ENCODE results near the gene KIFAP3.

GRCh38 chr1:170001266-170001665 is 73.2 kb downstream of the KIFAP3 start:
- no peak for TF ChIP-seq CTCF (IDR thresholded peaks at IDR 0.05)
- no peak for TF ChIP-seq POLR2A (IDR thresholded peaks at IDR 0.05)
- no peak for TF ChIP-seq EP300 (IDR thresholded peaks at IDR 0.05)

All from tibial nerve (tissue), 4 donors.